HG03460 (cell line): ENCODE results near the gene DMPK.
A peak's percentile ranks its signal among the peaks of the same experiment; 100 is the strongest.

ENCODE experiments used
- ATAC-seq: cut with Tn5 transposase; IDR thresholded peaks from one replicate; pipeline ENCODE4 v1.9.1; 2021; ENCODE audit not compliant: unreplicated experiment

Gene DMPK

GRCh38 chr19:45782162-45782691 lies at the start of gene DMPK:
Gene DMPK (minus strand): TSS chr19:45782490. CDS start chr19:45782352, 138 bp downstream.
- ATAC-seq = no peak

GRCh38 chr19:45828945-45829344 lies 46.7 kb upstream of the DMPK start:
- no peak for ATAC-seq

- ATAC-seq = no peak
Measured at GRCh38 chr19:45828523-45828922, 46.2 kb upstream of the DMPK start.

- no peak for ATAC-seq
Measured at GRCh38 chr19:45827459-45828093, 45.3 kb upstream of the DMPK start.

- ATAC-seq = no peak
Measured at GRCh38 chr19:45826934-45827333, 44.6 kb upstream of the DMPK start.

- ATAC-seq = no peak
Measured at GRCh38 chr19:45825917-45826893, 43.9 kb upstream of the DMPK start.

- no peak for ATAC-seq
Measured at GRCh38 chr19:45825263-45825605, 42.9 kb upstream of the DMPK start.

- no peak for ATAC-seq
Measured at GRCh38 chr19:45824531-45825262, 42.4 kb upstream of the DMPK start.

- ATAC-seq = no peak
Measured at GRCh38 chr19:45824041-45824471, 41.8 kb upstream of the DMPK start.

GRCh38 chr19:45823182-45823581 lies 40.9 kb upstream of the DMPK start:
- ATAC-seq = no peak

GRCh38 chr19:45822716-45823115 lies 40.4 kb upstream of the DMPK start:
- no peak for ATAC-seq

- ATAC-seq = no peak
Measured at GRCh38 chr19:45821570-45821969, 39.3 kb upstream of the DMPK start.

- no peak for ATAC-seq
Measured at GRCh38 chr19:45821103-45821521, 38.8 kb upstream of the DMPK start.

GRCh38 chr19:45820413-45821102 lies 38.3 kb upstream of the DMPK start:
- no peak for ATAC-seq

GRCh38 chr19:45819769-45820168 lies 37.5 kb upstream of the DMPK start:
- ATAC-seq = no peak

- no peak for ATAC-seq
Measured at GRCh38 chr19:45817725-45818301, 35.5 kb upstream of the DMPK start.

- ATAC-seq = peak; percentile 80
Measured at GRCh38 chr19:45817010-45817724, 34.9 kb upstream of the DMPK start.

GRCh38 chr19:45816236-45817009 lies 34.1 kb upstream of the DMPK start:
- no peak for ATAC-seq
